Keratinocyte (primary cell): ENCODE results near the gene TRIM69. TPM values are rescaled to one million over a fixed set of nuclear protein-coding genes. Genes with fewer than 3 reads are reported as not detected.

Experiments used
- DNase-seq: peaks from one replicate; pipeline ENCODE4 v3.0.0-alpha.2; 2011; ENCODE audit warnings: low read depth, missing footprints, low spot score
- FAIRE-seq: peaks from 2 replicates; lab custom pipeline; 2011; peaks lifted over from hg19 to GRCh38; lab: Jason Lieb, UNC
- H2AFZ ChIP-seq: 2 replicates; pipeline ENCODE4 v1.6.0; 2012; ENCODE audit warnings: low read length, control low read depth, inconsistent platforms; ENCODE audit not compliant: control insufficient read depth
- H3K27ac ChIP-seq: 2 replicates; pipeline ENCODE4 v1.5.1; 2011; ENCODE audit warnings: low read length; ENCODE audit not compliant: control insufficient read depth, insufficient read depth
- H3K27me3 ChIP-seq: 3 replicates; pipeline ENCODE4 v1.6.0; 2011; ENCODE audit warnings: low read length; ENCODE audit not compliant: control insufficient read depth, insufficient read depth; ENCODE audit errors: extremely low read depth
- H3K36me3 ChIP-seq, 2 experiments: 2 replicates in 1 of 2; 3 replicates in 1 of 2; pipeline ENCODE4 v1.5.1; 2011; ENCODE audit warnings: low read length in 2 of 2, mild to moderate bottlenecking in 1 of 2; ENCODE audit not compliant: control insufficient read depth in 2 of 2, insufficient read depth in 2 of 2; ENCODE audit errors: extremely low read depth in 1 of 2
- H3K4me1 ChIP-seq: 3 replicates; pipeline ENCODE4 v1.5.1; 2011; ENCODE audit warnings: low read length; ENCODE audit not compliant: control insufficient read depth, insufficient read depth; ENCODE audit errors: extremely low read depth
- H3K4me2 ChIP-seq: 3 replicates; pipeline ENCODE4 v1.6.0; 2011; ENCODE audit warnings: low read depth, low read length; ENCODE audit not compliant: control insufficient read depth, insufficient read depth; ENCODE audit errors: extremely low read depth
- H3K4me3 ChIP-seq, 3 experiments: fragments of 200-600 bp in 1 of 3; sonication (generic) in 1 of 3; 2 replicates in 2 of 3; 3 replicates in 1 of 3; pipeline ENCODE4 v1.5.1; 2011 to 2016; ENCODE audit warnings: low read length in 3 of 3, mild to moderate bottlenecking in 3 of 3, control low read depth in 2 of 3, inconsistent platforms in 1 of 3, low read depth in 1 of 3, mixed read lengths in 1 of 3, mixed run types in 1 of 3, moderate library complexity in 1 of 3; ENCODE audit not compliant: control insufficient read depth in 2 of 3, insufficient read depth in 2 of 3; ENCODE audit errors: extremely low read depth in 1 of 3
- H3K79me2 ChIP-seq: 2 replicates; pipeline ENCODE4 v1.6.0; 2012; ENCODE audit warnings: low read length; ENCODE audit not compliant: control insufficient read depth, insufficient read depth
- H3K9ac ChIP-seq: 3 replicates; pipeline ENCODE4 v1.6.0; 2011; ENCODE audit warnings: low read length; ENCODE audit not compliant: control insufficient read depth, insufficient read depth; ENCODE audit errors: extremely low read depth
- H3K9me1 ChIP-seq: 3 replicates; pipeline ENCODE4 v1.6.0; 2011; ENCODE audit warnings: low read length; ENCODE audit not compliant: control insufficient read depth, insufficient read depth; ENCODE audit errors: extremely low read depth
- H3K9me3 ChIP-seq: 2 replicates; pipeline ENCODE4 v1.5.1; 2012; ENCODE audit warnings: low read depth, low read length; ENCODE audit not compliant: control insufficient read depth
- H4K20me1 ChIP-seq: 3 replicates; pipeline ENCODE4 v1.6.0; 2011; ENCODE audit warnings: low read length; ENCODE audit not compliant: control insufficient read depth, insufficient read depth; ENCODE audit errors: extremely low read depth
- CTCF ChIP-seq, 3 experiments: IDR thresholded peaks in 1 of 3; conservative IDR thresholded peaks in 1 of 3; optimal IDR thresholded peaks in 1 of 3; 2 replicates in 2 of 3; 3 replicates in 1 of 3; pipeline versions ENCODE3 to v1.5.1; 2011; ENCODE audit warnings: low read length in 3 of 3, mild to moderate bottlenecking in 3 of 3, moderate library complexity in 2 of 3, control low read depth in 1 of 3, inconsistent platforms in 1 of 3; ENCODE audit not compliant: insufficient read depth in 2 of 3; ENCODE audit errors: extremely low read depth in 1 of 3
- EZH2 ChIP-seq: IDR thresholded peaks from one replicate; pipeline ENCODE4 v1.6.1; 2012; ENCODE audit warnings: inconsistent platforms, mild to moderate bottlenecking, low read length, moderate library complexity
- dilution Hi-C: fragments of 300-500 bp; cut with MboI; formaldehyde crosslinking; loops from one replicate; pipeline ENCODE4 v1.7.0; 2020; ENCODE audit warnings: low sequenced_read_pairs; ENCODE audit not compliant: extremely low pct_ligation_motif_present
- polyA plus RNA-seq, 5 experiments: library from polyadenylated mRNA; depleted of rRNA in 3 of 5; stranded (reverse) in 3 of 5; stranded (forward) in 1 of 5; unstranded in 1 of 5; fragments of >200 nt; gene quantifications; 1 replicate in 1 of 5; 2 replicates in 3 of 5; 3 replicates in 1 of 5; pipeline versions ENCODE4 v1.2.1 to v1.2.3, GENCODE V29; 2011 to 2012; ENCODE audit warnings: missing spikeins in 2 of 5, low read depth in 1 of 5, low replicate concordance in 1 of 5

TRIM69 gene
- polyA plus RNA-seq, 1 donor (not counting 4 experiments of a cell fraction or from before 2014, with no cell fraction given), result 11.0 TPM

- Histone ChIP-seq H3K9ac (no peak overlapping the region), H3K27me3 (peaks cover 10% of the 10 kb centered on the region), H3K9me1 (no peaks in the 10 kb centered on the region), H4K20me1 (no peaks in the 10 kb centered on the region), H3K36me3 (no peaks in the 10 kb centered on the region), H3K4me3 (no peak overlapping the region), H3K9me3 (no peaks in the 10 kb centered on the region), H3K4me1 (no peaks in the 10 kb centered on the region), H2AFZ (no peak overlapping the region), H3K4me2 (no peak overlapping the region), H3K27ac (no peak overlapping the region), H3K79me2 (no peaks in the 10 kb centered on the region)
- FAIRE-seq, result no peak
- dilution Hi-C loops, result no loop called here
- TF ChIP-seq EZH2 (no peak), CTCF (optimal IDR thresholded peaks at IDR 0.05 in 1 of 3, IDR thresholded peaks at IDR 0.05 in 1 of 3, conservative IDR thresholded peaks at IDR 0.05 in 1 of 3; ENCODE audit: extremely low read depth in 1 of 3, insufficient read depth in 2 of 3, low read length in 3 of 3) (no peak)
- DNase-seq, result no peak
These were observed 66.0 kb downstream of the TRIM69 start for GRCh38 chr15:44802336-44802735.

- Histone ChIP-seq H4K20me1 (no peaks in the 10 kb centered on the region), H3K27me3 (peaks cover 10% of the 10 kb centered on the region), H3K36me3 (no peaks in the 10 kb centered on the region), H2AFZ (no peak overlapping the region), H3K9me1 (no peaks in the 10 kb centered on the region), H3K9me3 (no peaks in the 10 kb centered on the region), H3K9ac (no peak overlapping the region), H3K27ac (no peak overlapping the region), H3K4me1 (no peaks in the 10 kb centered on the region), H3K79me2 (no peaks in the 10 kb centered on the region), H3K4me2 (no peak overlapping the region), H3K4me3 (no peak overlapping the region)
- dilution Hi-C loops, result no loop called here
- DNase-seq (no peak), FAIRE-seq (no peak)
- no peak for TF ChIP-seq CTCF (optimal IDR thresholded peaks at IDR 0.05 in 1 of 3, IDR thresholded peaks at IDR 0.05 in 1 of 3, conservative IDR thresholded peaks at IDR 0.05 in 1 of 3; ENCODE audit: extremely low read depth in 1 of 3, insufficient read depth in 2 of 3, low read length in 3 of 3)
- no peak for TF ChIP-seq EZH2
These were observed 68.1 kb downstream of the TRIM69 start for GRCh38 chr15:44804298-44805046.
